Endothelial cell (in vitro differentiated cells): Measurements from ENCODE around the gene TLX1. TPM values are rescaled to one million over a fixed set of nuclear protein-coding genes. Genes with fewer than 3 reads are reported as not detected.

Experiments used
- DNase-seq: peaks from one replicate; pipeline ENCODE4 v3.0.0; 2021; ENCODE audit warnings: low spot score
- H3K27ac Mint-ChIP-seq: one replicate; pipeline ENCODE4 v1.8.0; 2021; ENCODE audit warnings: mixed read lengths, inconsistent platforms; ENCODE audit not compliant: unreplicated experiment
- H3K27me3 Mint-ChIP-seq: one replicate; pipeline ENCODE4 v1.8.0; 2021; ENCODE audit warnings: mild to moderate bottlenecking, moderate library complexity, mixed read lengths, inconsistent platforms; ENCODE audit not compliant: unreplicated experiment
- H3K36me3 Mint-ChIP-seq: one replicate; pipeline ENCODE4 v1.8.0; 2021; ENCODE audit warnings: mild to moderate bottlenecking, low read depth, mixed read lengths, inconsistent platforms; ENCODE audit not compliant: unreplicated experiment
- H3K4me1 Mint-ChIP-seq: one replicate; pipeline ENCODE4 v1.8.0; 2021; ENCODE audit warnings: mild to moderate bottlenecking, mixed read lengths, inconsistent platforms; ENCODE audit not compliant: unreplicated experiment
- H3K4me3 Mint-ChIP-seq: one replicate; pipeline ENCODE4 v1.8.0; 2021; ENCODE audit warnings: mild to moderate bottlenecking, mixed read lengths, inconsistent platforms; ENCODE audit not compliant: unreplicated experiment
- H3K9me3 Mint-ChIP-seq: one replicate; pipeline ENCODE4 v1.8.0; 2021; ENCODE audit warnings: mixed read lengths, inconsistent platforms; ENCODE audit not compliant: unreplicated experiment
- CTCF ChIP-seq: fragments of 200-600 bp; sonication (generic); IDR thresholded peaks from one replicate; pipeline ENCODE4 v1.5.0; 2021; ENCODE audit warnings: antibody characterized with exemption; ENCODE audit not compliant: unreplicated experiment
- total RNA-seq: library from RNA; stranded (reverse); fragmentation: NEBNext Ultra II Directional; extraction: Animal tissue kit (Norgen Biotek cat#: 25700); gene quantifications from one replicate; pipeline ENCODE4 v1.2.1, GENCODE V29; 2021; ENCODE audit not compliant: unreplicated experiment

TLX1 gene
- total RNA-seq, 1 donor from 2014 or later, result 31.0 TPM

GRCh38 chr10:101136708-101137121 lies 5.6 kb downstream of the TLX1 start:
- no peak for TF ChIP-seq CTCF
- Mint-ChIP-seq H3K4me1 (peaks cover 63% of the 10 kb centered on the region), H3K36me3 (peaks cover 34% of the 10 kb centered on the region), H3K27ac (no peak overlapping the region), H3K9me3 (no peaks in the 10 kb centered on the region), H3K27me3 (peaks cover 18% of the 10 kb centered on the region), H3K4me3 (peak overlapping the region; percentile 98)
- DNase-seq, result no peak

- DNase-seq, result no peak
- Mint-ChIP-seq H3K4me3 (peak overlapping the region; percentile 79), H3K36me3 (peaks cover 34% of the 10 kb centered on the region), H3K27me3 (peaks cover 18% of the 10 kb centered on the region), H3K9me3 (no peaks in the 10 kb centered on the region), H3K4me1 (peaks cover 61% of the 10 kb centered on the region), H3K27ac (no peak overlapping the region)
- no peak for TF ChIP-seq CTCF
Observed at GRCh38 chr10:101137271-101137670, 6.2 kb downstream of the TLX1 start.

- Mint-ChIP-seq H3K4me1 (peaks cover 54% of the 10 kb centered on the region), H3K36me3 (peaks cover 34% of the 10 kb centered on the region), H3K27ac (no peak overlapping the region), H3K4me3 (no peak overlapping the region), H3K9me3 (no peaks in the 10 kb centered on the region), H3K27me3 (peaks cover 22% of the 10 kb centered on the region)
- DNase-seq, result no peak
- no peak for TF ChIP-seq CTCF
Observed at GRCh38 chr10:101138788-101139420, 7.8 kb downstream of the TLX1 start.

- TF ChIP-seq CTCF, result no peak
- peak; percentile 59 for DNase-seq
- H3K27me3 Mint-ChIP-seq, result peaks cover 23% of the 10 kb centered on the region
- no peaks in the 10 kb centered on the region for H3K9me3 Mint-ChIP-seq
- H3K4me3 Mint-ChIP-seq, result no peak overlapping the region
- peaks cover 34% of the 10 kb centered on the region for H3K36me3 Mint-ChIP-seq
- H3K4me1 Mint-ChIP-seq, result peaks cover 52% of the 10 kb centered on the region
- no peak overlapping the region for H3K27ac Mint-ChIP-seq
Observed at GRCh38 chr10:101139421-101139911, 8.4 kb downstream of the TLX1 start.
